ENCODE measurements around the gene PIH1D2. TPM values are rescaled to one million over a fixed set of nuclear protein-coding genes. Genes with fewer than 3 reads are reported as not detected.
"Not testable (repeated sequence)": the region's sequence is repeated elsewhere in the genome, so short reads cannot be mapped to it uniquely, and the experiment has no call there.

The PIH1D2 gene
- polyA plus RNA-seq, 12 donors = 0.72 to 4.1 (median 1.2) TPM; not detected in 2

- no peak for DNase-seq
Observed at GRCh38 chr11:112058103-112058502, 15.7 kb downstream of the PIH1D2 start.

- no peak for DNase-seq
Observed at GRCh38 chr11:112057170-112057569, 16.6 kb downstream of the PIH1D2 start.

GRCh38 chr11:112051768-112052167 is 22.0 kb downstream of the PIH1D2 start:
- no peak for DNase-seq

GRCh38 chr11:112050721-112051120 is 23.1 kb downstream of the PIH1D2 start:
- no peak for DNase-seq

- DNase-seq = no peak
Observed at GRCh38 chr11:112049777-112050176, 24.0 kb downstream of the PIH1D2 start.

GRCh38 chr11:112048256-112048655 is 25.6 kb downstream of the PIH1D2 start:
- DNase-seq = not testable (repeated sequence)

- not testable (repeated sequence) for DNase-seq
Observed at GRCh38 chr11:112046647-112047046, 27.2 kb downstream of the PIH1D2 start.

- no peak for DNase-seq
Observed at GRCh38 chr11:112044961-112045360, 28.9 kb downstream of the PIH1D2 start.

GRCh38 chr11:112042961-112043304 is 30.9 kb downstream of the PIH1D2 start:
- no peak for DNase-seq

- DNase-seq = no peak
Observed at GRCh38 chr11:112042161-112042960, 31.5 kb downstream of the PIH1D2 start.

- no peak for DNase-seq
Observed at GRCh38 chr11:112037527-112037926, 36.3 kb downstream of the PIH1D2 start.

GRCh38 chr11:112033902-112034301 is 39.9 kb downstream of the PIH1D2 start:
- no peak for DNase-seq

- no peak for DNase-seq
Observed at GRCh38 chr11:112029460-112029859, 44.4 kb downstream of the PIH1D2 start.

GRCh38 chr11:112026784-112027410 is 46.9 kb downstream of the PIH1D2 start:
- not testable (repeated sequence) for DNase-seq

- DNase-seq = no peak
Observed at GRCh38 chr11:112025707-112026106, 48.1 kb downstream of the PIH1D2 start.

GRCh38 chr11:112024773-112025678 is 48.8 kb downstream of the PIH1D2 start, which contains the start of gene DLAT:
TSS of gene DLAT (plus strand) at chr11:112025408. CDS start at chr11:112025473, 65 bp downstream.
- DNase-seq = peak; percentile 85

GRCh38 chr11:112024178-112024772 is 49.5 kb downstream of the PIH1D2 start:
- no peak for DNase-seq

- DNase-seq = no peak
Observed at GRCh38 chr11:112023104-112023503, 50.7 kb downstream of the PIH1D2 start.

GRCh38 chr11:112019066-112019465 is 54.8 kb downstream of the PIH1D2 start:
- no peak for DNase-seq
